HL-60 (cell line): ENCODE results near the gene SYNC.

Source experiments
- TF ChIP-seq, protein P1 (sequence below): IDR thresholded peaks from 2 replicates; pipeline ENCODE4 v1.6.1; 2012; ENCODE audit warnings: low read depth; ENCODE audit not compliant: insufficient replicate concordance
- TF ChIP-seq, protein P2 (sequence below): IDR thresholded peaks from one replicate; pipeline ENCODE4 v1.5.1; 2011; ENCODE audit warnings: low read length, control low read depth, inconsistent platforms; ENCODE audit not compliant: insufficient read depth

DNA sequence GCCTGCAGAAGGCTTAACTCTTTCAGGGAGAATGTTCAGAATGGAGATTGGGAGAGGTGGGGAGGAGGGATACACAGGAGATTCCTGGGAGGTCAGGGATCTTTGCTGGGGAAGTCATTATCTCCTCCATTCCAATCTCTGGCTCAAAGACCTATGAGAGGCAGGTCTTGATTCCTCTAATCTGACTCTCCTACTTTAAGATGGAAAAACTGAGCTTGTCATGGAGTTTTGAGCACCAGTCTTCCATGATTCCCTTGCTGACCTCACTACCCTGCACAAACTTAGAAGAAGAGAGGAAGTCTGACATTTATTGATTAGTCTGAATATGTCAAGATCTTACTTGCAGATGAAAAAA lies 41.5 kb upstream of the SYNC start:
- TF ChIP-seq, protein P1, sequence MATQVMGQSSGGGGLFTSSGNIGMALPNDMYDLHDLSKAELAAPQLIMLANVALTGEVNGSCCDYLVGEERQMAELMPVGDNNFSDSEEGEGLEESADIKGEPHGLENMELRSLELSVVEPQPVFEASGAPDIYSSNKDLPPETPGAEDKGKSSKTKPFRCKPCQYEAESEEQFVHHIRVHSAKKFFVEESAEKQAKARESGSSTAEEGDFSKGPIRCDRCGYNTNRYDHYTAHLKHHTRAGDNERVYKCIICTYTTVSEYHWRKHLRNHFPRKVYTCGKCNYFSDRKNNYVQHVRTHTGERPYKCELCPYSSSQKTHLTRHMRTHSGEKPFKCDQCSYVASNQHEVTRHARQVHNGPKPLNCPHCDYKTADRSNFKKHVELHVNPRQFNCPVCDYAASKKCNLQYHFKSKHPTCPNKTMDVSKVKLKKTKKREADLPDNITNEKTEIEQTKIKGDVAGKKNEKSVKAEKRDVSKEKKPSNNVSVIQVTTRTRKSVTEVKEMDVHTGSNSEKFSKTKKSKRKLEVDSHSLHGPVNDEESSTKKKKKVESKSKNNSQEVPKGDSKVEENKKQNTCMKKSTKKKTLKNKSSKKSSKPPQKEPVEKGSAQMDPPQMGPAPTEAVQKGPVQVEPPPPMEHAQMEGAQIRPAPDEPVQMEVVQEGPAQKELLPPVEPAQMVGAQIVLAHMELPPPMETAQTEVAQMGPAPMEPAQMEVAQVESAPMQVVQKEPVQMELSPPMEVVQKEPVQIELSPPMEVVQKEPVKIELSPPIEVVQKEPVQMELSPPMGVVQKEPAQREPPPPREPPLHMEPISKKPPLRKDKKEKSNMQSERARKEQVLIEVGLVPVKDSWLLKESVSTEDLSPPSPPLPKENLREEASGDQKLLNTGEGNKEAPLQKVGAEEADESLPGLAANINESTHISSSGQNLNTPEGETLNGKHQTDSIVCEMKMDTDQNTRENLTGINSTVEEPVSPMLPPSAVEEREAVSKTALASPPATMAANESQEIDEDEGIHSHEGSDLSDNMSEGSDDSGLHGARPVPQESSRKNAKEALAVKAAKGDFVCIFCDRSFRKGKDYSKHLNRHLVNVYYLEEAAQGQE, result no peak
- TF ChIP-seq, protein P2, sequence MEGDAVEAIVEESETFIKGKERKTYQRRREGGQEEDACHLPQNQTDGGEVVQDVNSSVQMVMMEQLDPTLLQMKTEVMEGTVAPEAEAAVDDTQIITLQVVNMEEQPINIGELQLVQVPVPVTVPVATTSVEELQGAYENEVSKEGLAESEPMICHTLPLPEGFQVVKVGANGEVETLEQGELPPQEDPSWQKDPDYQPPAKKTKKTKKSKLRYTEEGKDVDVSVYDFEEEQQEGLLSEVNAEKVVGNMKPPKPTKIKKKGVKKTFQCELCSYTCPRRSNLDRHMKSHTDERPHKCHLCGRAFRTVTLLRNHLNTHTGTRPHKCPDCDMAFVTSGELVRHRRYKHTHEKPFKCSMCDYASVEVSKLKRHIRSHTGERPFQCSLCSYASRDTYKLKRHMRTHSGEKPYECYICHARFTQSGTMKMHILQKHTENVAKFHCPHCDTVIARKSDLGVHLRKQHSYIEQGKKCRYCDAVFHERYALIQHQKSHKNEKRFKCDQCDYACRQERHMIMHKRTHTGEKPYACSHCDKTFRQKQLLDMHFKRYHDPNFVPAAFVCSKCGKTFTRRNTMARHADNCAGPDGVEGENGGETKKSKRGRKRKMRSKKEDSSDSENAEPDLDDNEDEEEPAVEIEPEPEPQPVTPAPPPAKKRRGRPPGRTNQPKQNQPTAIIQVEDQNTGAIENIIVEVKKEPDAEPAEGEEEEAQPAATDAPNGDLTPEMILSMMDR, result no peak
